Dermis microvascular lymphatic vessel endothelial cell (primary cell): Measurements from ENCODE around the gene PDIA3. TPM values are rescaled to one million over a fixed set of nuclear protein-coding genes. Genes with fewer than 3 reads are reported as not detected.

Source experiments
- DNase-seq, 2 donors: peaks; one replicate each; pipeline versions ENCODE4 v3.0.0 to v3.0.0-alpha.2; 2010; ENCODE audit warnings: low read depth in 2 of 2
- total RNA-seq: library from RNA; depleted of rRNA; stranded (reverse); fragments of >200 nt; gene quantifications from 2 replicates; pipeline ENCODE4 v1.2.1, GENCODE V29; 2014

The PDIA3 gene
- total RNA-seq, 1 donor from 2014 or later, result 114 TPM

DNA sequence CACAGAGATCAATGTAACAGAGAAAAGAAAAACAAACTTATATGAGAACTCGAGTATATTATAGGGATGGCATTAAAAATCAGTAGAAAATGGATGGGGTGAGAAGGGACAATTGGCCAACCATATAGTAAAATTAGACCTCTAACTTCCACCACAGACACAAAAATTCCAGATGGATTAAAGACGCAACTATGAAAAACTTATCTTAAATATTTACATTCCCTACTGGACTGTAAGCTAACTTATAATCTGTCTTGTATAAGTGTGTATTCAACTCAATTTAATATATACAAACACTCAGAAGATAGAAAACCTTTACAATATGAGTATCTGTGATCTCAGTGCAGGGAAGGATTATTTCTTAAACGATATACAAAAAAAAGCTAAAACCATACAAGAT lies 75.3 kb downstream of the PDIA3 start:
- DNase-seq, result no peak

Other genes starting within 250 kb of the PDIA3 start
- gene MAP1A, start 228.8 kb upstream of the PDIA3 start, total RNA-seq, result under 0.01 and 0.13 TPM in 2 replicates
- 11.6 and 23.8 TPM in 2 replicates for gene PPIP5K1, start 156.2 kb upstream of the PDIA3 start, total RNA-seq
- not detected in 2 replicates for gene CKMT1B, start 152.4 kb upstream of the PDIA3 start, total RNA-seq
- gene STRC, start 127.6 kb upstream of the PDIA3 start, total RNA-seq, result 0.13 TPM in 1 of 2 replicates, not detected in the other
- 0.13 and 0.63 TPM in 2 replicates for gene CATSPER2, start 97.6 kb upstream of the PDIA3 start, total RNA-seq
- gene CKMT1A, start 52.6 kb upstream of the PDIA3 start, total RNA-seq, result not detected in 2 replicates
- 1.5 and 1.9 TPM in 2 replicates for gene ELL3, start 30.5 kb downstream of the PDIA3 start, total RNA-seq
- 228 and 384 TPM in 2 replicates for gene SERF2, start 45.9 kb downstream of the PDIA3 start, total RNA-seq
- gene SERINC4, start 53.8 kb downstream of the PDIA3 start, total RNA-seq, result not detected in 2 replicates
- gene HYPK, start 54.2 kb downstream of the PDIA3 start, total RNA-seq, result 3.2 and 4.7 TPM in 2 replicates
- 15.9 and 20.7 TPM in 2 replicates for gene MFAP1, start 78.3 kb downstream of the PDIA3 start, total RNA-seq
- 6.6 and 10.5 TPM in 2 replicates for gene WDR76, start 80.6 kb downstream of the PDIA3 start, total RNA-seq